GM10266 (cell line): ENCODE data around the gene POU4F1.

Experiments used
- DNase-seq: peaks from one replicate; pipeline ENCODE4 v3.0.0; 2012; ENCODE audit errors: extremely low spot score
- CTCF ChIP-seq: IDR thresholded peaks from 2 replicates; pipeline ENCODE4 v1.5.1; 2012; ENCODE audit warnings: mild to moderate bottlenecking, low read depth; ENCODE audit not compliant: control insufficient read depth, insufficient read depth; ENCODE audit errors: missing control alignments

The POU4F1 gene

GRCh38 chr13:78606471-78607408, 3.4 kb upstream of the POU4F1 start:
- no peak for TF ChIP-seq CTCF
- DNase-seq = peak; percentile 18

- no peak for TF ChIP-seq CTCF
- DNase-seq = peak; percentile 25
These were observed 1.6 kb upstream of the POU4F1 start for GRCh38 chr13:78604782-78605611.

GRCh38 chr13:78602561-78603239, 652 bp downstream of the POU4F1 start:
- TF ChIP-seq CTCF = no peak

GRCh38 chr13:78601874-78602560, 1.3 kb downstream of the POU4F1 start:
- peak; percentile 41 for DNase-seq
- TF ChIP-seq CTCF = no peak

More at GRCh38 chr13:78602561-78603239, 652 bp downstream of the POU4F1 start:
- DNase-seq = peak; percentile 62

GRCh38 chr13:78601124-78601873, 2.1 kb downstream of the POU4F1 start:
- TF ChIP-seq CTCF = no peak

GRCh38 chr13:78600280-78600883, 3.0 kb downstream of the POU4F1 start:
- peak; percentile 20 for DNase-seq
- no peak for TF ChIP-seq CTCF

More at GRCh38 chr13:78601124-78601873, 2.1 kb downstream of the POU4F1 start:
- DNase-seq = peak; percentile 52
